ENCODE data around the gene MRTFB. TPM values are rescaled to one million over a fixed set of nuclear protein-coding genes. Genes with fewer than 3 reads are reported as not detected.

The MRTFB gene
- total and polyA plus RNA-seq, 3 donors from 2014 or later = 41.4 to 140 (median 91.4) TPM

DNA sequence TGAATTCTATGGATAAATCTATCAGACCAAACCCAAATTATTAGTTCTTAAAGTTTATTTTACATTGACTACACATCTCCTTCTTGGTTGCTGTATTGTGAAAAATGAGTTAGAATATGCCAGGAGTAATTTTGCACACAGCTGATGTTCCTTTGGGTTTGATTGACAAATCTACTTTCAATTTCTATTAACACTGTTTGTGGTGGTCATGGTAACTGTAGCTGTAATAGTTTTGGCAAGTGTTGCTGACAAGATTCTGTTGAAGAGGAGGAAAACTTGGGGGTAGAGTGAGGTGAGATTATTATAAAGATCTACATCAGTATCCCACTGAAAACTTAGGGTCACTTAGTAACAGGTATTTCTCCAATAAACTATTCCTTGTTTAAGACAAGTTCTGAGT lies 30.3 kb downstream of the MRTFB start:
- Histone ChIP-seq H3K9me3 (no peaks in the 10 kb centered on the region), H3K27me3 (no peaks in the 10 kb centered on the region), H3K4me1 (peaks cover 5% of the 10 kb centered on the region), H3K4me3 (no peak overlapping the region), H3K36me3 (ENCODE audit: low read depth, missing control alignments) (no peaks in the 10 kb centered on the region), H3K27ac (no peak overlapping the region)
- no peak for DNase-seq
- TF ChIP-seq, protein P1, sequence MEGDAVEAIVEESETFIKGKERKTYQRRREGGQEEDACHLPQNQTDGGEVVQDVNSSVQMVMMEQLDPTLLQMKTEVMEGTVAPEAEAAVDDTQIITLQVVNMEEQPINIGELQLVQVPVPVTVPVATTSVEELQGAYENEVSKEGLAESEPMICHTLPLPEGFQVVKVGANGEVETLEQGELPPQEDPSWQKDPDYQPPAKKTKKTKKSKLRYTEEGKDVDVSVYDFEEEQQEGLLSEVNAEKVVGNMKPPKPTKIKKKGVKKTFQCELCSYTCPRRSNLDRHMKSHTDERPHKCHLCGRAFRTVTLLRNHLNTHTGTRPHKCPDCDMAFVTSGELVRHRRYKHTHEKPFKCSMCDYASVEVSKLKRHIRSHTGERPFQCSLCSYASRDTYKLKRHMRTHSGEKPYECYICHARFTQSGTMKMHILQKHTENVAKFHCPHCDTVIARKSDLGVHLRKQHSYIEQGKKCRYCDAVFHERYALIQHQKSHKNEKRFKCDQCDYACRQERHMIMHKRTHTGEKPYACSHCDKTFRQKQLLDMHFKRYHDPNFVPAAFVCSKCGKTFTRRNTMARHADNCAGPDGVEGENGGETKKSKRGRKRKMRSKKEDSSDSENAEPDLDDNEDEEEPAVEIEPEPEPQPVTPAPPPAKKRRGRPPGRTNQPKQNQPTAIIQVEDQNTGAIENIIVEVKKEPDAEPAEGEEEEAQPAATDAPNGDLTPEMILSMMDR (IDR thresholded peaks at IDR 0.05) = no peak
- intact Hi-C loops (cut with DNase I; ENCODE audit: low total_unique reads) = no loop called here

DNA sequence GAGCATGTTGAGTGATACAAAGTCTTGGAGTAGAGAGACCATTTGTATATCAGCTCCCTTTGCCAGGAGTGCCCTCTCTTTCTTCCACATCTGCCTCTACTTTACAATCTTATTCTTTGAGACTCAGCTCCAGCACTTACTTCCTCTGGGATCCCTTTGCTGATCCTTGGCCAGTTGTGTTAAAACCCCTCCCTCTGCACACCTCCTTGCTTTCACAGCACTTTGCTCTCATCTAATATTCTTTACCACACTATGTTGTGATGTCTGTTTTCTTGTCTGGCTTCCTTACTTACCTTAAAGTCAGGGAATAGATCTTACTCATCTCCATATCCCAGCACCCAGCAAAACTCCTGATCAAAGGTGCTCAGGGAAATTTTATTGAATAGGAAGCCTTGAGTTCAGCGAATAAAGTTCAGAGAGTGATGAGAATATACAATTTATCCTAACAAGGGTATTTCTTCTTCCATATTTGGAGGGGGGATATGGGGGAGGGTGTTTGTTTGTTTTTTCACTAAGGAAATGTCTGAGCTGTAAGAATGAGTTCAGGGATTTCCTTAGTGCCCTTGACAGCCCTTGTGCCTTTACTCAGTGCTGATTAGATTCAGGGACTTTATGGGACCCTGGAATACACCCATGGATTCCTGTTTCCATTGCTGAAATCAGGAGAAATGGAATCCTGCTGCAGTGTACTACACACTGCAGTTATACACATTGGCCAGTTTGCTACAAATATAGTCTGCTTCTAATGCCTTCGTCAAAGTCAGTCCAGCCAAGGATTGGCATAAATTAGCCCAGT lies 32.0 kb downstream of the MRTFB start:
- no peaks in the 10 kb centered on the region for H3K9me3 ChIP-seq
- no peaks in the 10 kb centered on the region for H3K27me3 ChIP-seq
- no peaks in the 10 kb centered on the region for H3K36me3 ChIP-seq (ENCODE audit: low read depth, missing control alignments)
- intact Hi-C loops (cut with DNase I; ENCODE audit: low total_unique reads) = no loop called here
- WGBS, 2 donors = 76 to 82% methylated on average over 2 of the region's 2 CpGs
- H3K4me1 ChIP-seq = peaks cover 5% of the 10 kb centered on the region
- H3K4me3 ChIP-seq = no peak overlapping the region
- no peak overlapping the region for H3K27ac ChIP-seq
- DNase-seq = no peak
- TF ChIP-seq, protein P1 (IDR thresholded peaks at IDR 0.05) = no peak
- TF ChIP-seq POLR2A (IDR thresholded peaks at IDR 0.05) = no peak

DNA sequence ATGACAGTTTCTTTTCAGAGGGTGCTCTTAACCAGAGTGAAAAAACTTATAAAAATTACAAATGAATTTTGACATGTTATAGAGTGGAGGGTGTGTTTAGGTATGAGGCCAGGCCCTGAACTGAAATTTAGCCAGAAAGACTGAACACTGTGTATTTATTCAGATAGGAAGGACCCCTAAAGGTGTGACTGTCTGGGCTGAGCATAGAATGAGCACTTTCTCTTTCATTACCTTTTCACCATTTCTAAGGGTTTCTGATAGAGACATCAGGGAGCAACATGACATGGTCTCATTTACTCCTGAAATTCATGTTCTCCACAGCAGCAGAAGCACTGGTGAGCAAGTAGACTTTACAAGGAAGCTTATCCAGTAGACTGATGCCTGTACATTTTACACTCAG lies 32.9 kb downstream of the MRTFB start:
- DNase-seq = no peak
- no peak overlapping the region for H3K4me3 ChIP-seq
- no peaks in the 10 kb centered on the region for H3K36me3 ChIP-seq (ENCODE audit: low read depth, missing control alignments)
- intact Hi-C loops (cut with DNase I; ENCODE audit: low total_unique reads) = no loop called here
- peaks cover 5% of the 10 kb centered on the region for H3K4me1 ChIP-seq
- TF ChIP-seq, protein P1 (IDR thresholded peaks at IDR 0.05) = no peak
- no peak for TF ChIP-seq POLR2A (IDR thresholded peaks at IDR 0.05)
- no peak overlapping the region for H3K27ac ChIP-seq
- no peaks in the 10 kb centered on the region for H3K9me3 ChIP-seq
- H3K27me3 ChIP-seq = no peaks in the 10 kb centered on the region

DNA sequence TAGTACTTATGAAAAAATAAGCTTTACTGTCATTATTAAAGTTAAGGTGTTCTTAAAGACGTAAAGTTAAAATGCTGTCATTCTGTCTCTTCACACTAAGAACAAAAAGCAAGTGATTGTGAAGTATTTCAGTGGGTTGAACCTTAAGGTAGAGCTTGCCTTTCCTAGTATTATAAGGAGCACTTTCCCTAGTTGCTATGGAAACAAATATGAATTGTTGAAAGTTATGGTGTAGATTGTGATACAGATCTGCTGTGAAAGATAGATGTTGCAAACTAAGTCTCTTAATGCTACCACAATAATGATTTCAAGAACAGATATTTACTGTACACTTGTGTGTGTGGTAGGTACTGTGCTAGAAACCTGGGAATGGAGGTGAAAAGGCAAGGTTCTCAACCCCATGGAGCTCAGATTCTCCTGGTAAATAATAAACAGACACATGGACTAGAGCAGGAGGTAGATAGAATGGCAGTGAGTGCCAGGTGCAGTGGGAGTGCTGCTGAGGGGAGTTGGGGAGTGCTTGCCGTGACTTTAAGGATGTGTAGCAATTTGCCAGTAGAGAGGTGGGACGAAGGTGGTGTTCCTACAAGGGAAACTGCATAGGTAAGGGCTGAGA lies 34.7 kb downstream of the MRTFB start:
- no peak overlapping the region for H3K27ac ChIP-seq
- TF ChIP-seq POLR2A (IDR thresholded peaks at IDR 0.05) = no peak
- TF ChIP-seq, protein P1 (IDR thresholded peaks at IDR 0.05) = no peak
- 84 to 86% methylated on average over 3 of the region's 3 CpGs for WGBS, 2 donors
- H3K4me1 ChIP-seq = peaks cover 5% of the 10 kb centered on the region
- intact Hi-C loops (cut with DNase I; ENCODE audit: low total_unique reads) = no loop called here
- no peaks in the 10 kb centered on the region for H3K36me3 ChIP-seq (ENCODE audit: low read depth, missing control alignments)
- H3K27me3 ChIP-seq = no peaks in the 10 kb centered on the region
- no peak for DNase-seq
- H3K4me3 ChIP-seq = no peak overlapping the region
- H3K9me3 ChIP-seq = no peaks in the 10 kb centered on the region

DNA sequence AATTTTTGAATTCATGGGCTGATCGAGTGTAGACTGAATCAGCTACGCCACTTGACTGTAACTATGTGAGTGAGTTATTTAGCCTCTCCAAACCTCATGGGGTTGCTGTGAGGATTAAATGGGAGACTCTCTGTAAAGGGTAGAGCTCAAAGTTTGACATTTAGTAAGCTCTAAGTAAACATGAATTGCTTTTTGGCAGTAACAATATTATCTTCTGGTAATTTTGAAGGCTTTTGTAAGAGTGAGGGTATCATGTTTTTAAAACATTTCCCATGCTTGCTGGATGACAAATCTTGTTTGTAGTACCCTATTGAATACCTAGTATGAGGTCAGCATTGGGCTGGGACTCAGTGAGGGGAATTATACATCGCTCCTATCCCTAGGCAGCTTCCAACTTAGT lies 35.3 kb downstream of the MRTFB start:
- Histone ChIP-seq H3K27ac (no peak overlapping the region), H3K9me3 (no peaks in the 10 kb centered on the region), H3K4me3 (no peak overlapping the region), H3K4me1 (peaks cover 5% of the 10 kb centered on the region), H3K27me3 (no peaks in the 10 kb centered on the region), H3K36me3 (ENCODE audit: low read depth, missing control alignments) (no peaks in the 10 kb centered on the region)
- no peak for TF ChIP-seq POLR2A (IDR thresholded peaks at IDR 0.05)
- TF ChIP-seq, protein P1 (IDR thresholded peaks at IDR 0.05) = no peak
- WGBS, 2 donors = 93% methylated on average over 3 of the region's 3 CpGs
- DNase-seq = no peak
- intact Hi-C loops (cut with DNase I; ENCODE audit: low total_unique reads) = no loop called here

All from testis (tissue), 3 donors.